H9 (cell line): ENCODE data around the gene CFAP107. TPM values are rescaled to one million over a fixed set of nuclear protein-coding genes. Genes with fewer than 3 reads are reported as not detected.

Experiments
- DNase-seq: peaks from one replicate; pipeline ENCODE4 v3.0.0-alpha.2; 2017
- H2AFZ ChIP-seq: one replicate; pipeline ENCODE4 v1.6.1; 2013; ENCODE audit warnings: mild to moderate bottlenecking, low read length, control low read depth, moderate library complexity
- H2AK5ac ChIP-seq: 2 replicates; pipeline ENCODE4 v1.6.1; 2013; ENCODE audit warnings: low read length, control low read depth, mixed read lengths; ENCODE audit not compliant: insufficient read length
- H2BK120ac ChIP-seq: one replicate; pipeline ENCODE4 v1.6.1; 2013; ENCODE audit warnings: low read depth, mild to moderate bottlenecking, low read length, control low read depth, inconsistent platforms; ENCODE audit not compliant: poor library complexity, severe bottlenecking
- H2BK12ac ChIP-seq: 2 replicates; pipeline ENCODE4 v1.6.1; 2013; ENCODE audit warnings: low read length, control low read depth, mixed read lengths, low read depth; ENCODE audit not compliant: insufficient read length
- H2BK15ac ChIP-seq: 2 replicates; pipeline ENCODE4 v1.6.1; 2013; ENCODE audit warnings: low read depth, low read length, control low read depth
- H2BK20ac ChIP-seq: one replicate; pipeline ENCODE4 v1.6.1; 2013; ENCODE audit warnings: low read depth, mild to moderate bottlenecking, low read length, control low read depth, inconsistent platforms; ENCODE audit not compliant: poor library complexity, severe bottlenecking
- H2BK5ac ChIP-seq: 2 replicates; pipeline ENCODE4 v1.6.1; 2013; ENCODE audit warnings: low read length, control low read depth, mixed read lengths; ENCODE audit not compliant: insufficient read length
- H3K14ac ChIP-seq: 2 replicates; pipeline ENCODE4 v1.6.1; 2013; ENCODE audit warnings: low read length, control low read depth; ENCODE audit not compliant: insufficient read depth
- H3K18ac ChIP-seq: 2 replicates; pipeline ENCODE4 v1.6.1; 2013; ENCODE audit warnings: low read depth, mild to moderate bottlenecking, mixed read lengths, low read length, control low read depth; ENCODE audit not compliant: insufficient read length
- H3K23ac ChIP-seq: 2 replicates; pipeline ENCODE4 v1.6.1; 2013; ENCODE audit warnings: low read length, control low read depth, mixed read lengths, low read depth; ENCODE audit not compliant: insufficient read length
- H3K23me2 ChIP-seq: 2 replicates; pipeline ENCODE4 v1.6.1; 2013; ENCODE audit warnings: low read depth, mild to moderate bottlenecking, mixed read lengths, low read length, control low read depth; ENCODE audit not compliant: insufficient read length, poor library complexity, severe bottlenecking
- H3K27ac ChIP-seq: 2 replicates; pipeline ENCODE4 v1.5.1; 2013; ENCODE audit warnings: low read length, control low read depth, mixed read lengths, low read depth; ENCODE audit not compliant: insufficient read length
- H3K27me3 ChIP-seq: 2 replicates; pipeline ENCODE4 v1.6.1; 2013; ENCODE audit warnings: low read length, control low read depth, inconsistent platforms; ENCODE audit not compliant: insufficient read depth
- H3K4ac ChIP-seq: 2 replicates; pipeline ENCODE4 v1.6.1; 2013; ENCODE audit warnings: low read depth, mild to moderate bottlenecking, control low read depth, inconsistent platforms, low read length, moderate library complexity
- H3K4me1 ChIP-seq: 2 replicates; pipeline ENCODE4 v1.6.1; 2013; ENCODE audit warnings: low read length, control low read depth, inconsistent platforms; ENCODE audit not compliant: insufficient read depth
- H3K4me2 ChIP-seq: 2 replicates; pipeline ENCODE4 v1.6.1; 2013; ENCODE audit warnings: low read length, control low read depth, mixed read lengths; ENCODE audit not compliant: insufficient read length, insufficient read depth
- H3K56ac ChIP-seq: 2 replicates; pipeline ENCODE4 v1.6.1; 2013; ENCODE audit warnings: low read depth, mild to moderate bottlenecking, mixed read lengths, low read length, control low read depth; ENCODE audit not compliant: insufficient read length
- H3K79me1 ChIP-seq: 2 replicates; pipeline ENCODE4 v1.6.1; 2013; ENCODE audit warnings: low read depth, mild to moderate bottlenecking, moderate library complexity, low read length, control low read depth, inconsistent platforms; ENCODE audit not compliant: insufficient read depth, poor library complexity, severe bottlenecking
- H3K79me2 ChIP-seq: 2 replicates; pipeline ENCODE4 v1.6.1; 2013; ENCODE audit warnings: low read length, control low read depth, inconsistent platforms; ENCODE audit not compliant: insufficient read depth
- H3K9ac ChIP-seq: 2 replicates; pipeline ENCODE4 v1.6.1; 2013; ENCODE audit warnings: low read length, control low read depth, mixed read lengths; ENCODE audit not compliant: insufficient read length; ENCODE audit errors: extremely low read depth
- H3K9me3 ChIP-seq: one replicate; pipeline ENCODE4 v1.6.1; 2013; ENCODE audit warnings: low read depth, low read length, inconsistent platforms; ENCODE audit not compliant: control insufficient read depth
- H3T11ph ChIP-seq: one replicate; pipeline ENCODE4 v1.6.1; 2013; ENCODE audit warnings: mild to moderate bottlenecking, low read length, control low read depth, inconsistent platforms
- H4K20me1 ChIP-seq: one replicate; pipeline ENCODE4 v1.6.1; 2013; ENCODE audit not compliant: control insufficient read depth, insufficient read length, insufficient read depth
- H4K5ac ChIP-seq: 2 replicates; pipeline ENCODE4 v1.6.1; 2013; ENCODE audit warnings: low read depth, mild to moderate bottlenecking, mixed read lengths, low read length, control low read depth; ENCODE audit not compliant: insufficient read length
- H4K8ac ChIP-seq: replicated peaks from 2 replicates; pipeline ENCODE4 v1.6.1; 2013; ENCODE audit warnings: low read length, control low read depth, mixed read lengths, low read depth; ENCODE audit not compliant: insufficient read length
- H4K91ac ChIP-seq: 2 replicates; pipeline ENCODE4 v1.6.1; 2013; ENCODE audit warnings: low read depth, mild to moderate bottlenecking, moderate library complexity, mixed read lengths, low read length, control low read depth; ENCODE audit not compliant: insufficient read length
- H3K27ac Mint-ChIP-seq, 3 experiments: 2 replicates in 2 of 3; 3 replicates in 1 of 3; pipeline ENCODE4 v1.8.0; 2020 to 2021; ENCODE audit warnings: mixed read lengths in 3 of 3, mild to moderate bottlenecking in 1 of 3, moderate library complexity in 1 of 3
- H3K27me3 Mint-ChIP-seq: 2 replicates; pipeline ENCODE4 v1.8.0; 2021; ENCODE audit warnings: low read depth, mild to moderate bottlenecking, moderate library complexity, mixed read lengths
- H3K36me3 Mint-ChIP-seq, 3 experiments: 2 replicates in 2 of 3; 3 replicates in 1 of 3; pipeline ENCODE4 v1.8.0; 2020 to 2021; ENCODE audit warnings: low read depth in 3 of 3, mixed read lengths in 3 of 3; ENCODE audit not compliant: insufficient read depth in 1 of 3
- H3K4me1 Mint-ChIP-seq, 2 experiments: 2 replicates each; pipeline ENCODE4 v1.8.0; 2020; ENCODE audit warnings: mixed read lengths in 2 of 2
- H3K4me3 Mint-ChIP-seq, 2 experiments: 2 replicates in 1 of 2; 3 replicates in 1 of 2; pipeline ENCODE4 v1.8.0; 2020 to 2021; ENCODE audit warnings: mild to moderate bottlenecking in 2 of 2, mixed read lengths in 2 of 2, moderate library complexity in 1 of 2
- H3K9me3 Mint-ChIP-seq, 2 experiments: 2 replicates in 1 of 2; 3 replicates in 1 of 2; pipeline ENCODE4 v1.8.0; 2020; ENCODE audit warnings: mild to moderate bottlenecking in 2 of 2, mixed read lengths in 2 of 2, moderate library complexity in 1 of 2
- CTCF ChIP-seq: fragments of 200-600 bp; sonication (generic); conservative IDR thresholded peaks from 3 replicates; pipeline ENCODE4 v1.8.0; 2021; ENCODE audit warnings: antibody characterized with exemption, mild to moderate bottlenecking
- WGBS: extraction: QIAGEN DNeasy Blood & Tissue Kit; methylation state at CpG from one replicate; pipeline ENCODE4 v1.1.7; 2013; ENCODE audit warnings: missing lambda C conversion rate, low lambda C conversion rate, mixed read lengths; ENCODE audit not compliant: insufficient read length; ENCODE audit errors: extremely low coverage; 5-methylcytosine and 5-hydroxymethylcytosine counted together
- total RNA-seq: library from RNA; stranded (reverse); gene quantifications from 2 replicates; pipeline ENCODE4 v1.2.1, GENCODE V29; 2021

Gene CFAP107
- total RNA-seq, 1 experiment from 2014 or later: not detected

DNA sequence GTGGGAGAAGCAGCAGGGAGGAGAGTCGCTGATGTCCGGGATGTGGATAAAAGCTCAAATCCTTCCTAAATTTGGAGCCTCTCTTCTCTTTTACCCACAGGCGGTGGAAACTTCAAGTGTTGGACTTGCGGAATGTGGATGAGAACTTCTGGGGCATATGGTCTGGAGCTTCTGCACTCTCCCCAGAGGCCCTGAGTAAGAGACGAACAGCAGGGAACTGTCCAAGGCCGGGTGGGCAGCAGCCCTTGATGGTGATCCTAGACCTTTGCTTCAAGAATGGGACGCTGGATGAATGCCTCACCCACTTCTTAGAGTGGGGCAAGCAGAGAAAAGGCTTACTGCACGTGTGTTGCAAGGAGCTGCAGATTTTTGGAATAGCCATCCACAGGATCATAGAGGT lies 29.4 kb downstream of the CFAP107 start:
- Histone ChIP-seq H4K20me1 (no peaks in the 10 kb centered on the region), H3K27me3 (no peaks in the 10 kb centered on the region), H2BK120ac (no peak overlapping the region), H3K9me3 (no peaks in the 10 kb centered on the region), H4K91ac (no peak overlapping the region), H3T11ph (no peak overlapping the region), H3K23ac (no peak overlapping the region), H3K56ac (no peak overlapping the region), H2BK20ac (no peak overlapping the region), H2BK15ac (no peak overlapping the region), H3K27ac (no peak overlapping the region), H3K4me2 (no peak overlapping the region), H3K79me2 (0 out of 2 replicates have a peak, but pooled peaks cover 2% of the 10 kb centered on the region), H4K5ac (no peak overlapping the region), H2AFZ (no peak overlapping the region), H3K14ac (no peak overlapping the region), H3K18ac (no peak overlapping the region), H3K79me1 (no peaks in the 10 kb centered on the region), H3K4me1 (no peaks in the 10 kb centered on the region), H4K8ac (no peak overlapping the region), H3K23me2 (no peaks in the 10 kb centered on the region), H2BK5ac (no peak overlapping the region), H3K9ac (no peak overlapping the region), H2AK5ac (no peak overlapping the region), H2BK12ac (no peak overlapping the region), H3K4ac (no peak overlapping the region)
- no peak for DNase-seq
- H3K27ac Mint-ChIP-seq: no peak overlapping the region
- WGBS: no CpG with 5 or more reads among the region's 8 CpGs
- H3K36me3 Mint-ChIP-seq: no peaks in the 10 kb centered on the region
- H3K4me3 Mint-ChIP-seq: no peak overlapping the region
- H3K27me3 Mint-ChIP-seq: peaks cover 12% of the 10 kb centered on the region
- H3K4me1 Mint-ChIP-seq: no peaks in the 10 kb centered on the region
- H3K9me3 Mint-ChIP-seq: peaks cover 0 to 4% of the 10 kb centered on the region in 2 experiments; a peak in 3 of 5 replicates
- no peak for TF ChIP-seq CTCF
